GM19455 (cell line): ENCODE measurements around the gene KDM8.

Source experiments
- ATAC-seq: cut with Tn5 transposase; IDR thresholded peaks from one replicate; pipeline ENCODE4 v1.9.1; 2021; ENCODE audit not compliant: unreplicated experiment

KDM8 gene

GRCh38 chr16:27214084-27214961 is 11.0 kb downstream of the KDM8 start:
- no peak for ATAC-seq

- ATAC-seq, result no peak
These were observed 12.3 kb downstream of the KDM8 start for GRCh38 chr16:27215660-27216059.

- no peak for ATAC-seq
These were observed 13.1 kb downstream of the KDM8 start for GRCh38 chr16:27216297-27216885.

- ATAC-seq, result no peak
These were observed 13.9 kb downstream of the KDM8 start for GRCh38 chr16:27217256-27217655.

GRCh38 chr16:27218756-27219155 is 15.4 kb downstream of the KDM8 start:
- ATAC-seq, result no peak

GRCh38 chr16:27219161-27219560 is 15.8 kb downstream of the KDM8 start:
- no peak for ATAC-seq

- no peak for ATAC-seq
These were observed 16.8 kb downstream of the KDM8 start for GRCh38 chr16:27220120-27220519.

- ATAC-seq, result no peak
These were observed 17.2 kb downstream of the KDM8 start for GRCh38 chr16:27220527-27220926.

- no peak for ATAC-seq
These were observed 17.7 kb downstream of the KDM8 start for GRCh38 chr16:27220991-27221390.

- no peak for ATAC-seq
These were observed 18.4 kb downstream of the KDM8 start for GRCh38 chr16:27221576-27222248.

GRCh38 chr16:27222249-27223225 is 19.2 kb downstream of the KDM8 start:
- ATAC-seq, result no peak

- no peak for ATAC-seq
These were observed 19.9 kb downstream of the KDM8 start for GRCh38 chr16:27223226-27223610.

GRCh38 chr16:27223701-27224100 is 20.4 kb downstream of the KDM8 start:
- no peak for ATAC-seq

- ATAC-seq, result no peak
These were observed 21.0 kb downstream of the KDM8 start for GRCh38 chr16:27224271-27224737.

- no peak for ATAC-seq
These were observed 21.5 kb downstream of the KDM8 start for GRCh38 chr16:27224741-27225300.

- ATAC-seq, result no peak
These were observed 22.4 kb downstream of the KDM8 start for GRCh38 chr16:27225536-27226360.

GRCh38 chr16:27226476-27226875 is 23.1 kb downstream of the KDM8 start:
- no peak for ATAC-seq

GRCh38 chr16:27226976-27227705 is 23.8 kb downstream of the KDM8 start:
- ATAC-seq, result no peak

GRCh38 chr16:27228045-27228444 is 24.7 kb downstream of the KDM8 start:
- ATAC-seq, result no peak
